ENCODE measurements around the gene PAQR7.
"Not testable (repeated sequence)": the region's sequence is repeated elsewhere in the genome, so short reads cannot be mapped to it uniquely, and the experiment has no call there.

The PAQR7 gene

GRCh38 chr1:25847929-25848328 is 27.6 kb downstream of the PAQR7 start:
- DNase-seq (ENCODE audit: low spot score) (no peak), FAIRE-seq (no peak)

- FAIRE-seq = no peak
- DNase-seq (ENCODE audit: low spot score) = no peak
Measured at GRCh38 chr1:25845664-25846063, 29.8 kb downstream of the PAQR7 start.

DNA sequence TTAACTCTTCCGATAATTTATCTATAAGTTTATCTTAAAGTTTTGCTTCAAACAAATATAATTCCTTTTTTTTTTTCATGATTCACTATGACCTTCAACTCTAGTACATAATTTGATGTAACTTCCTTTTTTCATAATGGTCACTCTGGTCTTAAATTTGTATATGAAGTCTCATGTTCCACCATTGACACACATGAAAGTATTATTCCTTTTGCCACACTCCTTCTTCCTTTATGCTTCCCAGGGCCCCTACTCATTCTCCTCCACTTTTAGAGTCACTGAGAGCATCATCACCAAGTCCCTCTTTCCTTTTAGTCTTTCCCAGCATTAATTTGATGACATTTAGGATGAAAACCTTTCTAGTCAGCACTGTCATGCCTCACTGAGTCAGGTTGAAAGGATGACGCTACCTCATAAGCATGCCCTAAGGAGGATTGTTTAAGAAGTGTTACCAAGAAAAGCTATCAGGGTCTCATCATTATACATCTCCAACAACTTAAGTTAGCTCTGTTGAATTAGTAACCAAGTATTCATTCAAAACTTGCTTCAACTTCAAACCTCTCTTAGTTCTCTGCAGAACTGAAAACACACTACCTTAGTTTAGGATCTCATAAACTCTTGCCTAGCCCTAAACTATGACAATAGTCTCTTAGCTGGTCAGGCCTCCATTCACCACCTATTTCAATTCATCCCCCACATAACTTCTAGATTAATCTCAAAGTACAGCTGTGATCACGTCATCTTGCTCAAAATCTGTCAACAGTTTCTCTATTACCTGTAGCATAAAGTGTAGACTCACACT is 30.8 kb downstream of the PAQR7 start:
- no peak for DNase-seq (ENCODE audit: low spot score)
- no peak for FAIRE-seq

GRCh38 chr1:25843483-25843882 is 32.0 kb downstream of the PAQR7 start:
- no peak for DNase-seq (ENCODE audit: low spot score)
- FAIRE-seq = no peak

DNA sequence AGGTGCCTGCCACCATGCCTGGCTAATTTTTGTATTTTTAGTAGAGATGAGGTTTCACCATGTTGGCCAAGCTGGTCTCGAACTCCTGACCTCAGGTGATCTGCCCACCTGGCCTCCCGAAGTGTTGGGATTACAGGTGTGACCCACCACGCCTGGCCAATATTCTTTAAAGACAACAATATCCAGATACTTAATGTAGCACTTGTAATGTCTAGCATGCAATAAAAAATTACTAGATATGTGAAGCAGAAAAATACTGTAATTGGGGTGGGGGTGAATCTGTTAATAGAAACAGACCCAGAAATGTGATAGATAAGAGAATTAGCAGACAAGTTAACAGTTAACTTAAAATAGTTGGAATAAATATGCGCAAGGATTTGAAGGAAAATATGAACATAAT is 35.7 kb downstream of the PAQR7 start:
- DNase-seq (ENCODE audit: low spot score); FAIRE-seq: not testable (repeated sequence)

DNA sequence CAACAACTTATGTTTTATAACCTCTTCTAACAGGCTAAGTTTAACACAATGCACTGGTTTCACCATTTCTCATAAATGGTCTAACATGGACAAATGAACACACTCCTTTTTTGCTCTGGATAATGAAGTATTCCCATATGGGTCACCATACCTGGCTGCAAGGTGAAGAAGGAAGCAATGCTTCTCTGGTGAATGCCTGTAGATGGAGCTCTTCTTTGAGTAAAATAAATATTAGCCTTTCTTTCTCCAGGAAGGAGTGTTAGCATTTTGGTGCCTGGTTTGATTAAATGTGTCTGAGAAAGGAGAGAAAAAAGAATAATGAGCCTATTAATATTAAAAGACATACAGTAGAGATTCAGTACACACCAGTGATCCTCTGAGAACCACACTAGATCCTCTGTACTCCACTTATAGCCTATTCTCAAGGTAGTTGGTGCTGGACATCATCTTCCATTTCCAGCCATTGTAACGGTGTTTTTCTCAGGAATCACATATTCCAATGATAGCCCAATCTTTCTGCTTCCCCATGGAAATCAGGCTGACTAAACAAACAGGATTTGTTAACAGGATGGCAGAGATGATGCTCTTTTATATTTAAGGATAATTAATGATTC is 38.1 kb downstream of the PAQR7 start:
- DNase-seq (ENCODE audit: low spot score) (no peak), FAIRE-seq (no peak)

DNA sequence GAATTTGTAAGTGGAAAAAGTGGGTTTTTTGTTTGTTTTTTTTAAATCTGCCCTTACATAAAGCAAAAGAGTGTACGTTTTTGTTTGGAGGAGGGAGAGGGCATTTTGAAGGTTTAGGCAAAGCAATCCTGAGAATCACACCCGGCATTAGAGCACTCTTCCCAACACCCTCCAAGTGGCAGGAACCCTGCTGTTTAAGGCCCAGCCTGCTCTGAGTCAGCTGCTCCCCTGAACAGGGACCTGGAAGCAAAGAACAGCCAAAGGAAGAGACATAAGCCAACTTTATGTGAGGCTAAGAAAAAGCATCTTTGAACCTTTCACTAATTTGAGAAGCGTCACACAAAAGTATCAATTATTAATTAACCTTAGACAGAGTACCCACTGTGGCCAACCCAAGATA is 38.8 kb downstream of the PAQR7 start:
- DNase-seq (ENCODE audit: low spot score) = no peak
- FAIRE-seq = no peak

DNA sequence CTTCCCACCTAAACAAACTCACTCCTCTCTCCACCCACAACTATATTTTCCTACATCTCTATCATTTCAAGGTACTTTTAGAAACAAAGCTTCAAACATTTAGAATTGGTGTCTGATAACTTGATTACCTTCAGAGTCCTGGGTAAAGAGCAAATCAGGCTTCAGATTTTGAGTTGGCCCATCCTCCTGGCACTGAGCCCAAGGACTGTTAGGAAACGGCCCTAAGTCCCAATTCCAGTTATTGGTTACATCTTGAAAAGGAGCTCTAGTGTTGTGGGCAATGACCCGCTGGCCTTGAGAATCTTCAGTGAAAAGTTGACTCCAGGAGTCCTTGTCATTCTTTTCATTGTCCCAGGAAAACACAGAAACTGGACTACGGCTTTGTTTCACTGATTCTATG is 40.6 kb downstream of the PAQR7 start:
- FAIRE-seq (no peak), DNase-seq (ENCODE audit: low spot score) (no peak)

- DNase-seq (ENCODE audit: low spot score) (no peak), FAIRE-seq (no peak)
Measured at GRCh38 chr1:25833158-25833557, 42.4 kb downstream of the PAQR7 start.

DNA sequence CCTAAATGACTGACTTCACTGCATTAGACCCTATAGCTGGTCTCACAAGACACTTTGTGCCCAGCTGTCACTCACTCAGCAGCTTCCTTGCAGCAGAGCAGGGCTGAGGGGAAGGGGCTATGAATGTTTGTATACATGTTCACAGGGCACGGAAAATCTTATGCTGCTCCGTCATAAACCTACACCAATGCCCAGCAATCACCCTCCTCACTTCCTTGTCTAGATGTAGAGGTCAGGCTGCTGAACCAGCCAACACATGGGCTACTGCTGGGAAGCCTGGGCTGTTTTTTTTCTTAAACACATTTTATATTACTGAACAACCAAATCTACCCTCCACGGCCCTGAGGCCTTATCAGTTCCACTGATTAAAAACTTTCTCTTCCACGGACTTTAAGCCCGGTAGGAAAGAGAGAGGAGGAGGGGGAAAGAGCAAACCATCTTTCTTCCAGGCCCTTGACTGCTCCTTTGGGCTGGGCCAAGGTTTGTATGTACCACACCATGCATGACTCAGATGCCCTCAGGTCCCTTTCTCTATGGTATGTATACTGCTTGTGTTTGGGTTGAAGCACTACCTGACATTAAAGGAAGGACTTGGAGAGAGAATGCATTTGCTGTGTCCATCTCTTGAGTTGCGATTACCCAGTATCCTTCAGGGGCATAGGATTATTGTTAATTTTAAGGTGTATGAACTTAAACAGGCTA is 43.0 kb downstream of the PAQR7 start:
- no peak for DNase-seq (ENCODE audit: low spot score)
- no peak for FAIRE-seq

DNA sequence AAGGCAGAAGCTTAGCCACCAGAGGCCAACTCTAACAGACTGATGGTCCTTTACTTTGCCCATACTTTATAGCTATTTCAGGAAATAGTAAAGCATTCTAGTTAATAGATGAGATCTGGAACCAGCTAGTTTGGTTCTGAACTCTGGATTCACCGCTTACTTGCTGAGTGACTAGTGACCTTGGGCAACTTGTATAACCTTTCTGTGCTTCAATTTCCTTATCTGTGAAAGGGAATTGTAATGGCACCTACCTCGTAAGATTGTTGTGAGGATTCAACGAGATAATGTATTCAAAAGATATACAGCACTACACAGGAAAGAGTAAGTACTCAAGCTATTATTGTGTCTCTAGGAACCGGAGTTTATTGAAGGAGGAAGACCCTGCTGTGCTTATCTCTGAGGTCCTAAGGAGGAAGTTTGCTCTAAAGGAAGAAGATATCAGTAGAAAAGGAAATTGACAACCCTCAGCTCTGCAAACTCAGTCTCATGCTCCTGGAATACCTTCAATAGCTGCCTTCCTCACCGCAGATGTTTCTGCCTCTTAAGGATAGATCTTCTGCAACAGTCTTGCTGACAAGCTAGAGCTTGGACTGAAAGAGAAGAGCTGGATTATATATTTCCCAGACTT is 43.8 kb downstream of the PAQR7 start:
- DNase-seq (ENCODE audit: low spot score) (no peak), FAIRE-seq (no peak)

DNA sequence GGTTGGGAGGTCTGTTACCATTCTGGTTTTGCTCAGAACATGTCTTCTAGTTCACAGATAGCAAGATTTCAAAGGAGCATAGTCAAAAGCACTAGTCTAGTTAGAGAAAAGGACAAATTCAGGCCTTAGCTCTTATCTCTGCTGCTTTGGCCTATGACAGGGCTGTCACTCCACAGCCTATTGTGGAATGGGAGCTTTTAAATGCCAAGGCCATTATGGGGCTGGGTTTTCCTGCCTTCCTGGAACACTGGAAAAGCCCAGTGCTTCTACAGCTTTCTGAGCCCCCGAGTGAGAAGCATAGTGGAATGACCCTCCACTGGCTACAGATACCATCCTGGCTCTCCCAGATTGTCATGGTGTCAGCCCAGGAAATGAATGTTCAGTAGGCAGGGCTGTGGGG is 46.5 kb downstream of the PAQR7 start:
- no peak for DNase-seq (ENCODE audit: low spot score)
- FAIRE-seq = no peak

GRCh38 chr1:25828491-25828890 is 47.0 kb downstream of the PAQR7 start:
- no peak for FAIRE-seq
- no peak for DNase-seq (ENCODE audit: low spot score)

DNA sequence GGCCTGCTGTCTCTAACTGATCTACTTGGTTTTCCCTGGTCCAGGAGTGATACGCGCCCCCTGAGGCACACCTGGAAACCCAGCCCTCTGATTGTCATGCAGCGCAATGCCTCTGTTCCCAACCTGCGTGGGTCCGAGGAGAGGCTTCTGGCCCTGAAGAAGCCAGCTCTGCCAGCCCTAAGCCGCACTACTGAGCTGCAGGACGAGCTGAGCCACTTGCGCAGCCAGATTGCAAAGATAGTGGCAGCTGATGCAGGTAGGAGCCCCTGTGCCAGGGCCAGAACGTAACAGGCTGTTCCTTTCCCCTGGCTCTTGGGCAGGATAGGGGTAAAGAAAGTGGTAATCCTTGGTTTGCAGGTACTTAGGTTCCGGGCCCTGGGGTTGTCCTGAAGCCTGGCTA is 48.9 kb downstream of the PAQR7 start:
- DNase-seq (ENCODE audit: low spot score) (no peak), FAIRE-seq (no peak)

- no peak for DNase-seq (ENCODE audit: low spot score)
- no peak for FAIRE-seq
Measured at GRCh38 chr1:25825605-25826004, 49.9 kb downstream of the PAQR7 start.

GRCh38 chr1:25821630-25822091 is 53.8 kb downstream of the PAQR7 start:
- no peak for FAIRE-seq

DNA sequence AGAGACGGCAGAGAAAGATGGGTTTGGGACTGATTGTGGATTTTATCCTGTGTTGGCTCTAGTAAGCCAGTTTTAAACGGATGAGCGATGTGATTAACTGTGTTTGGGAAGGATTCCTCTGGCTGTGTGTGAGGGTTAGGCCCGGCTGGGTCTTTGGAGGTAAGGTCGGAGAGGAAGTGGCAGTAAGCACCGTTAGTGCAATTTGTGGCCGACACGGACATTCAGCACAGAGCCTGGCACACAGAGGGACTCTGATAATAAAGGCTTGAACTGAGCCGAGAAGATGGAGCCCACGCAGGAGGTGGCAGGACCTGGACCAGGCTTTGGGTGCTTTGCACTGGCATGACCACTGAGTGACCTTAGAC is 54.4 kb downstream of the PAQR7 start:
- DNase-seq (ENCODE audit: low spot score) (no peak), FAIRE-seq (no peak)

More at GRCh38 chr1:25821630-25822091, 53.8 kb downstream of the PAQR7 start:
- DNase-seq (ENCODE audit: low spot score) = no peak

- no peak for FAIRE-seq
- peak; percentile 72 for DNase-seq (ENCODE audit: low spot score)
Measured at GRCh38 chr1:25820247-25821111, 55.0 kb downstream of the PAQR7 start.

- FAIRE-seq (peak; percentile 74), DNase-seq (ENCODE audit: low spot score) (peak; percentile 96)
Measured at GRCh38 chr1:25819491-25820246, 55.8 kb downstream of the PAQR7 start, which contains the start of gene MTFR1L. Gene MTFR1L (plus strand): TSS chr1:25819954. CDS start chr1:25823105, 3,151 bp downstream.

DNA sequence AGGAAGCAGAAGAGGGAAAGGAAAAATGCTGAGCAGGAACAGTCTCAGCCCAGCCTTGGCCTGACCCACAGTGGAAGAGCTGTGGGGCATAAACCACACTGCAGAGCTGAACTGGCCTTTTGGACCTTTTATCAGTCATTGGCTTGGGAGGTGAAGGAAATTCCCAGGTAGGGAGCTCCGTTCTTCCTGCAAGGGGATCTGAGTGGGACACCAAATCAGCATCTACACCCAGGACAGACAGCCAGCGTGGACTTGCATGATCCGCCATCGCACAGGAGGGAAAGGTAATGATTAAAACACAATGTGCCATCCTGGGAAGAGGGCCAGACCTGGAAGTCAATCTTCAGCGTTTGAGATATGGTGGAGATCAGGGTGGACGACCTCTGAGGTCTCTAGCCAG is 56.9 kb downstream of the PAQR7 start:
- DNase-seq (ENCODE audit: low spot score) (no peak), FAIRE-seq (no peak)
